Measurements from ENCODE around the gene RPS16. TPM values are rescaled to one million over a fixed set of nuclear protein-coding genes. Genes with fewer than 3 reads are reported as not detected.

The RPS16 gene
- total RNA-seq, 1 donor from 2014 or later = 668 TPM

DNA sequence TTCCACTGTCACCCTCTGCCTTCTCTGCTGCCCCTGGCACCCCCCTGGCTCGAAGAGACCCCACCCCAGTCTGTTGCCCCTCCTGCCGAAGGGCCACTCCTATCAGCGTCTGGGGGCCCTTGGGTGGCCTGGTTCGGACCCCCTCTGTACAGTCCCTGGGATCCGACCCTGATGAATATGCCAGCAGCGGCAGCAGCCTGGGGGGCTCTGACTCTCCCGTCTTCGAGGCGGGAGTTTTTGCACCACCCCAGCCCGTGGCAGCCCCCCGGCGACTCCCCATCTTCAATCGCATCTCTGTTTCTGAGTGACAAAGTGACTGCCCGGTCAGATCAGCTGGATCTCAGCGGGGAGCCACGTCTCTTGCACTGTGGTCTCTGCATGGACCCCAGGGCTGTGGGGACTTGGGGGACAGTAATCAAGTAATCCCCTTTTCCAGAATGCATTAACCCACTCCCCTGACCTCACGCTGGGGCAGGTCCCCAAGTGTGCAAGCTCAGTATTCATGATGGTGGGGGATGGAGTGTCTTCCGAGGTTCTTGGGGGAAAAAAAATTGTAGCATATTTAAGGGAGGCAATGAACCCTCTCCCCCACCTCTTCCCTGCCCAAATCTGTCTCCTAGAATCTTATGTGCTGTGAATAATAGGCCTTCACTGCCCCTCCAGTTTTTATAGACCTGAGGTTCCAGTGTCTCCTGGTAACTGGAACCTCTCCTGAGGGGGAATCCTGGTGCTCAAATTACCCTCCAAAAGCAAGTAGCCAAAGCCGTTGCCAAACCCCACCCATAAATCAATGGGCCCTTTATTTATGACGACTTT is 27.1 kb downstream of the RPS16 start:
- DNase-seq (ENCODE audit: low spot score) = peak; percentile 60
- no peak for ATAC-seq

DNA sequence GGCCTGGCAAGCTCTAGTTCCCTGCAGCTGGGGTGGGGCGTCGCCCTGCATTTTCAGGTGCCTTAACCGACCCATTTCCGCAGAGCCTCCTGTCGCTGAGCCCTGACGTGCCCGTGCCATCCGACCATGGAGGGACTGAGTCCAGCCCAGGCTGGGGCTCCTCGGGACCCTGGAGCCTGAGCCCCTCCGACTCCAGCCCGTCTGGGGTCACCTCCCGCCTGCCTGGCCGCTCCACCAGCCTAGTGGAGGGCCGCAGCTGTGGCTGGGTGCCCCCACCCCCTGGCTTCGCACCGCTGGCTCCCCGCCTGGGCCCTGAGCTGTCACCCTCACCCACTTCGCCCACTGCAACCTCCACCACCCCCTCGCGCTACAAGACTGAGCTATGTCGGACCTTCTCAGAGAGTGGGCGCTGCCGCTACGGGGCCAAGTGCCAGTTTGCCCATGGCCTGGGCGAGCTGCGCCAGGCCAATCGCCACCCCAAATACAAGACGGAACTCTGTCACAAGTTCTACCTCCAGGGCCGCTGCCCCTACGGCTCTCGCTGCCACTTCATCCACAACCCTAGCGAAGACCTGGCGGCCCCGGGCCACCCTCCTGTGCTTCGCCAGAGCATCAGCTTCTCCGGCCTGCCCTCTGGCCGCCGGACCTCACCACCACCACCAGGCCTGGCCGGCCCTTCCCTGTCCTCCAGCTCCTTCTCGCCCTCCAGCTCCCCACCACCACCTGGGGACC is 27.9 kb downstream of the RPS16 start:
- DNase-seq (ENCODE audit: low spot score) = peak; percentile 67
- no peak for ATAC-seq

GRCh38 chr19:39407410-39407659 is 28.4 kb downstream of the RPS16 start:
- DNase-seq (ENCODE audit: low spot score) = no peak
- ATAC-seq = no peak

DNA sequence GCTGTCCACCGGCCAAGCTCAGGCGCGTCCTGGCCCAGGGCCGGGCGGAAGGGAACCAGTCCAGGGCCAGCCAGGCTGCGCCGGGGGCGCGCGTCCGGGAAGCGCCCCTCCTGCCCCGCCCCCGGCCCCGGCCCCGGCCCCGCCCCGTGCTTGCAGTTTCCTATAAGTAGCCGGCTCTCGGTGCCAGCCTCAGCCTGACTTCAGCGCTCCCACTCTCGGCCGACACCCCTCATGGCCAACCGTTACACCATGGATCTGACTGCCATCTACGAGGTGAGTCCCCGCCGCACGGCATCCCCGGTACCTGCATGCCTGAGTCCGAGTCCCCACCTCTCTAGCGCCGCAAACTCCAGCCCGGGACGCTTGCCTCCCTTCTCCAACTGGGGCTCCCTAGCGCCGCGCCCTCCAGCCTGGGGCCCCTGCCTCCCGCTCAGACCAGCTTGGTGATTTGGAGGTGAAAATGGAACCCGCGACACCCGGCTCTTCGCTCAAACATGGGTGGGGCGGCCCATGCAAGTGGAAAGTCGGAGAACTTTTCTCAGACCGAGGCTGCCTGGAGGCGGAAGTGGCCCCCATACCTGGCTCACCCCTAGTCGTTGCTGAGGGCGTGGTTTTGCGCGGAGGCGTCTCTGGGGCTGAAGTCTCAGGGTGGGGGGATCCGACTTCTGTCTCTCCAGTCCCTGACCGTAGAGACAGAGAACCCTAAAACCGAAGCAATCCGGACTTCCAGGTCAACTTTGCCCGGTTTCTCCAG is 28.9 kb downstream of the RPS16 start, which contains the start of gene ZFP36:
TSS of gene ZFP36 (plus strand) at position 192 of the 754 bp plus-strand sequence. CDS start at position 250, 58 bp downstream.
- ATAC-seq (peak; percentile 48), DNase-seq (ENCODE audit: low spot score) (peak; percentile 94)

DNA sequence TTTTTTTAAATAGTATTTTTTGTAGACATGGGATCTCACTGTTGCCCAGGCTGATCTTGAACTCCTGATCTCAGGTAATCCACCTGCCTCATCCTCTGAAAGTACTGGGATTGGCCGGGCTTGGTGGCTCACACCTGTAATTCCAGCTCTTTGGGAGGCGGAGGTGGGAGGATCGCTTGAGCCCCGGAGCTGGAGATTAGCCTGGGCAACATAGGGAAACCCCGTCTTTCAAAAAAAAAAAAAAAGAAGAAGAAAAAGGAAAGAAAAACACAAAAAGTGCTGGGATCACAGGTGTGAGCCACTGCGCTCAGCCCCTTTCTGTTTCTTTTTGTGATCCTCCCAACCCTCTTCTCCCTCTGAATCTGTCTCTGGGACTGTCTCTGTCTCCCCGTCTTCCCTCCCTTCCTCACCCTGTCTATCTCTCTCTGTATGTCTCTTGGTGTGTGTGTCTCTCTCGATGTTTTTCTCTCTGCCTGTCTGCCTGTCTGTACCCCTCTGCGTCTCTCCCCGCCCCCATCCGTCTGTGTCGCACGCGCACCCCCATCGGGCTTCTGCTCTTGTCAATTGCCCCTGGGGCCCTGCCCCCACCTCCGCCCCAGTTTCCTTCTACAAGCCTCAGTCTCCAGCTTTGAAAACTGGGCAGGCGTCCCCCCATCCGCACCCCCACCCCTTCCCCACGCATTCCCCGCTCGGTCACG is 29.6 kb downstream of the RPS16 start:
- no peak for DNase-seq (ENCODE audit: low spot score)
- peak; percentile 2 for ATAC-seq

DNA sequence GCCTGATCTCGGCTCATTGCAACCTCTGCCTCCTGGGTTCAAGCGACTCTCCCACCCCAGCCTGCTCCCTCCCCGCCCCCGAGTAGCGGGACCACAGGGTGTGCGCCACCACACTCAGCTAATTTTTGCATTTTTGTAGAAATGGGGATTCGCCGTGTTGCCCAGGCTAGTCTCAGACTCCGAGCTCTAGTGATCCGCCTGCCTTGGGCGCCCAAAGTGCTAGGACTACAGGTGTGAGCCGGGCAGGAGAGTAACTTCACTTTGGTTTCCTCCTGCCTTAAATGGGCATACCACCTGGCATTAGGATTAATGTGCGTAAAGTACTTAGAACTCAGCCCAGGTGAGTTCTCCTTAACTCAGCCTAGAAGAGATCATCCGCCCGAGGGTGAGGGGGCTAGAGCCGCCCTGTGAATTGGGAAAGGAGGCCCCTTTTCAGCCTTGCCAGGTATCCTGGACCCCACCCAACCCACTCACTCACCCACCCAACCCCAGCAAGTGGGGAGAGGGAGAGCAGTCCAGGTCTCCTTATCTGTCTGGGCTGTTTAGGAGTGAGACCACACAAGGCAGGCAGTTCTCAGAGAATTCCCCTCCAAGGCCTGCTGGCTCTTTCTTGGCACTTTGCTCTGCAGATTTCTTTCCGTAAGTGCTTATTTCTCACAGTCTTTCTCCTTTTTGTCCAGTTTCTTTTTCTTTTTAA is 30.3 kb downstream of the RPS16 start:
- no peak for DNase-seq (ENCODE audit: low spot score)
- no peak for ATAC-seq

DNA sequence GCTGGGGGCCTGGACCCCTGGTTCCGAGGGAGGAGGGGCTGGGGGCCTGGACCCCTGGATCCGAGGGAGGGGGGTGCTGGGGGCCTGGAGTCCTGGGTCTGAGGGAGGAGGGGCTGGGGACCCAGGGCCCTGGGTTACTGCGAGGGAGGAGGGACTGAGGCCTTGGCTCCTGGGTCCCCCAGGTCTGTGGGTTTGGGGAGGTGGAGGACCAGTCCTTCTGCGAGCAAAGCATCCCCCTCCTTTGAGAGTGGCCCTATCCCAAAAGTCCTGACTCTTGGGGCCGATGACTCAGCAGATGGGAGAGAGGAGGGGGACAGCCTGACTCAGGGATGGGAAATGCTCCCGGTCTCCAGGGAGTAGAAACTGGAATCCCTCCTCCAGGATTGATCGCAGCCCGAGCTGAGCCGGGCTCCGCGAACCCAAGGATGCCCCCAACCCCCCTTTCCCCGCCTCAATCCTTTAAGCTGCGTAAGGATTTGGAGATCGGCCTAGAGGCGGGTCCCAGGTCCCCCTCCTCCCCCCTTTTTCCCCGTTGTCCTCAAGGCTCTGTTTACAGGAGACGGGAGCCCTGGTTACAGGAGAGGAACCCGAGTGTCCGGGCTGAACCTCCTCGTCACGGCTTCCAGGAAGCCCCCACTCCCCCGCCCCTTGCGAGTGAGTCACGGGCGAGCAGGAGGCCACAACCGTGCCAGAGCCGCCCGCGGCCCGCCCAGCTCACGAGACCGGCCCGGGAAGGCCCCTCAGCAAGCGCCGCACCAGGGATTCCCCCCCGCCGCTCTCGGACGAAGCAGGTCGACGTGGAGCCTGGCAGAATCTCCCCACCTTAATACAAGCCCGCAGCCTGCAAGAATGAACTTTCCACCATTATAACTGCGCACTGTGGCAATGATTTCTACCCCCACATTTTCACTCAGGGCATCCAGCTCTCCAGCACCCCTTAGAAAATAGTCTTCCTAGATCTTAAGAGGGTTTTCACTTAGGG is 32.1 kb downstream of the RPS16 start:
- DNase-seq (ENCODE audit: low spot score) (peak; percentile 88), ATAC-seq (no peak)

- DNase-seq (ENCODE audit: low spot score) (peak; percentile 93), ATAC-seq (peak; percentile 41)
These were observed 33.1 kb downstream of the RPS16 start for GRCh38 chr19:39402346-39403300.

DNA sequence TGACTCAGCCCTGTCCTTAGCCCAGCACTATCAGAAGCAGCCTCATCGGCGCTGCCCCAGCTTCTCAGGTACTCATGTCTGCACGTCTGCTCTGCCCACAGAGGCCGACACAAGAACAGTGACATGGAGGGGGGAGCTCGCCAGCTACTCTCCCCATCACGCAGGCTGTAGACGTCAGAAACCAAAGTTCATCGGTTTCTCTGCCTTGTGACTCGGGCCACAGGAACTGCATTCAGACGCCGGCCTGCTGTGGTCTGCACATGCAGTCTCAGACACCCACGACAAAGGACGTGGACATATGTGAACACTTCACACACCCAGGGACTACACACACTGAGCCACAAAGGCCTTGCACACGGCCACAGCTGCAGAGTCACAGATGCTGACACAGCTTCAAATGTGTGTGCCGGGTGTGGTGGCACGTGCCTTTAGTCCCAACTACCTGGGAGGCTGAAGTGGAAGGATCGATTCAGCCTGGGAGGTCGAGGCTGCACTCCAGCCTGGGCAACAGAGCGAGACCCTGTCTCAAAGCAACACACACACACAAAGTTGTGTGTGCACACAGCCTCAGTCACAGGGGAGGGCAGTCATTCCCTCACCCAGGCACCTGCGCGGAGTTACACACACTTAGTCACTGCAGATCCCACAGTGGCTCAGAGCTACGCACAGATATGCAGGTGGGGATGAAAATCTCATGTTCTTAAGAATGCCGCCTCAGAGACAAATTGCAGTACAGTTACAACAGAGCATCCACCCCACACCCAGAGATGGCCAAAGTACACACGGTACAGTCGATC is 34.0 kb downstream of the RPS16 start:
- ATAC-seq = peak; percentile 46
- peak; percentile 92 for DNase-seq (ENCODE audit: low spot score)

DNA sequence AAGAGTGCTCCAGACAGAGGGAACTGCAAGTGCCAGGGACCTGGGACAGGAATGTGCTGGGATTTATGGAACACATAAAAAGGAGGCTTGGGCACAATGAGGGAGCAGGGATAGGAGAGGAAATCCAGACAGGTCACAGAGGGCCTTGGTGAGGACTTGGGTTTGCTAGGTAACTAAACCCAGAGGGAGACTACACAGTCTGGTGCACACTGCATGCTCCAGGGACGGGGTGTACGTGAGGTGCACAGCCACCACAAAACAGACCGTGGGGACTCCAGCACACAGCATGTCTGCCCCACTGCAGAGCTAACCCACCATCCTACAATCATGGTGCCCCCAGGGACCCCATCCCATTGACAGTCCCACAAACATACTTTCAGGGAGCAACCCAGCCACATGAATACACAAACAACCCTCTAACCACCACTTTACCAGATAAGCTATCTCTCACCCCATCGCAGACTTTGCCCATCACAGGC is 34.6 kb downstream of the RPS16 start:
- no peak for DNase-seq (ENCODE audit: low spot score)
- ATAC-seq = no peak

DNA sequence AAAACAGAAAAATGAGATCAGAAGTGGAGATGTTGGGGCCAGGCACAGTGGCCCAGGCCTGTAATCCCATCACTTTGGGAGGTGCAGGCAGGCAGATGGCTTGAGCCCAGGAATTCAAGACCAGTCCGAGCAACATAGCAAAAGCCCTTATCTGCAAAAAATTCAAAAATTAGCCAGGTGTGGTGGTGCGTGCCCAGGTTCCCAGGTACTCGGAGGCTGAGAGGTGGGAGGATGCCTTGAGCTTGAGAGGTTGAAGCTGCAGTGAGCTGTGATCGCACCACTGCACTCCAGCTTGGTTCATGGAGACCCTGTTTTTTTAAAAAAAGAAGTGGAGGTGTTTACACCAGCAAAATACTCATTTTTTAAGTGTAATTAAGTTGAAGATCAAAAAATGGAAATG is 35.7 kb downstream of the RPS16 start:
- ATAC-seq = no peak
- DNase-seq (ENCODE audit: low spot score) = no peak

DNA sequence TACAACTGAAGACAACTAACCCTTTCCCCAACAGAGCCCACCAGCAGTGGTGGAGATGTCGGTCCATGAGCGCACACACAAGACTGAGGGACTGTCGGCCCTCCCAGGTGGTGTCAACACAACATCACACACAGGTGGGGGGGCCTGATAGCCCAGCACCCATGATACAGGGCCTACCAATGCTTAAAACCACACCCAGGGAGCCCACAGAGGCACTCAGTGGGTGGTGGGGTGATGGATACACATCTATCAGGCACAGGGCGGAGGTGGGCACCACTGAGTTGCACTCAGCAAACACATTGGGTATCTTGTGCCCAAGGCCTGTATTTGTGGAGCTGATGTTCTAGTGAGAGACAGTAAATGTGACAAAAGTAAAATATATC is 36.1 kb downstream of the RPS16 start:
- ATAC-seq (no peak), DNase-seq (ENCODE audit: low spot score) (no peak)

GRCh38 chr19:39398297-39398864 is 37.4 kb downstream of the RPS16 start:
- peak; percentile 73 for DNase-seq (ENCODE audit: low spot score)
- ATAC-seq = no peak

- peak; percentile 76 for ATAC-seq
- peak; percentile 96 for DNase-seq (ENCODE audit: low spot score)
These were observed 38.1 kb downstream of the RPS16 start for GRCh38 chr19:39397360-39398296.

DNA sequence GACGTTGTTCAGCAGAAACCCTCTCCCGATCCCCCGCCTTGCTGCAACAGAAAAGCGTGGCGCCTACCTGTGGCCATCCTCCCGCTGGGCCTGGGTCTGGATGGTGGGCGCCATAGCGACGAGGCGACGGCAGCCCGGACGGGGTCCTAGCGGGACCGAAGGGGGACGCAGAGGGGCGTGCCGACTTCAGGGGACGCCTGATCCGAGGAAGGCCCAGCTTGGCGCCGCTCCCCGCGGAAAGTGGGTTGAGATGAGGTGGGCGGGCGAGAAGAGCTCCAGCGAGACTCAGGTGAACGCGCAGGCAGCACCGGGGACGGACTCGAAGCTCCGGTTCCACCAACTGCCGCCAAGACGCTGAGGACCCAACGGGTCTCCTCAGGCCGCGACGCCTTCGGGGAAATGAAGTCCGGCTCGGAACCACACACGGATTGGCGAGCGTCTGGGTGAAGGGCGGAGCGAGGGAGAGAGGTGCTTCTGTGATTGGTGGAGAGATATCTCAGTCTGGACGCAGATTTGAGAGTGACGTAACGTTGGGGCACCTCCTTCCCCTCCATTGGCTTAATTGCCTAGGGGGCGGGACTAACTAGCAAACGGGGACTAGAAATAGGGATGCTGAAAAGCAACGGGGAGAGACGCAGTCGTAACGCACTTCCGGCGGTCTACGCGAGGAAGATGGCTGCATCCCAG is 44.9 kb downstream of the RPS16 start, which contains the start of the genes MED29 and PAF1:
TSS of gene MED29 (plus strand) at position 628 of the 687 bp plus-strand sequence. CDS start at position 673, 45 bp downstream.
TSS of gene PAF1 (minus strand) at position 356 of the 687 bp plus-strand sequence. CDS start at position 114, 242 bp downstream.
- DNase-seq (ENCODE audit: low spot score) (peak; percentile 97), ATAC-seq (peak; percentile 94)
